Sigmoid colon (tissue), 7 donors: ENCODE measurements around the gene IFT80. TPM values are rescaled to one million over a fixed set of nuclear protein-coding genes. Genes with fewer than 3 reads are reported as not detected.
A peak's percentile ranks its signal among the peaks of the same experiment; 100 is the strongest.

Experiments used
- DNase-seq: peaks from one replicate; pipeline ENCODE4 v3.0.0-alpha.2; 2019
- H3K27ac ChIP-seq, 4 donors: fragments of 200-600 bp; sonication (generic); one replicate each; pipeline ENCODE4 v1.5.1; 2016 to 2019; ENCODE audit warnings: mild to moderate bottlenecking in 1 of 4
- H3K27me3 ChIP-seq, 3 donors: fragments of 200-600 bp; sonication (generic); one replicate each; pipeline ENCODE4 v1.5.1; 2019; ENCODE audit warnings: mild to moderate bottlenecking in 1 of 3
- H3K36me3 ChIP-seq, 4 donors: fragments of 200-600 bp; sonication (generic); one replicate each; pipeline ENCODE4 v1.5.1; 2016 to 2019
- H3K4me1 ChIP-seq, 4 donors: fragments of 200-600 bp; sonication (generic); one replicate each; pipeline ENCODE4 v1.5.1; 2017 to 2019
- H3K4me3 ChIP-seq, 4 donors: fragments of 200-600 bp; sonication (generic); one replicate each; pipeline ENCODE4 v1.5.1; 2017 to 2019; ENCODE audit warnings: mild to moderate bottlenecking in 2 of 4, moderate library complexity in 1 of 4
- H3K9me3 ChIP-seq, 4 donors: fragments of 200-600 bp in 3 of 4; sonication (generic) in 3 of 4; one replicate each; pipeline versions ENCODE4 v1.5.1 to v1.6.1; 2013 to 2019
- EP300 ChIP-seq, 4 donors: sonication (generic); formaldehyde crosslinking; IDR thresholded peaks; one replicate each; pipeline ENCODE4 v1.6.1; 2017; ENCODE audit warnings: antibody characterized with exemption in 4 of 4
- POLR2A ChIP-seq, 2 donors: fragments of 450-650 bp; IDR thresholded peaks; one replicate each; pipeline ENCODE4 v1.6.1; 2016; ENCODE audit warnings: antibody characterized with exemption in 2 of 2, mild to moderate bottlenecking in 2 of 2, moderate library complexity in 2 of 2
- POLR2AphosphoS5 ChIP-seq, 4 donors: sonication (generic); formaldehyde crosslinking; IDR thresholded peaks; one replicate each; pipeline ENCODE4 v1.6.1; 2017; ENCODE audit warnings: antibody characterized with exemption in 4 of 4
- WGBS, 2 donors: extraction: QIAGEN DNeasy Blood & Tissue Kit; methylation state at CpG; one replicate each; pipeline ENCODE4 v1.1.7; 2013; 5-methylcytosine and 5-hydroxymethylcytosine counted together
- intact Hi-C: fragments of 100-400 bp; cut with DNase I; formaldehyde crosslinking; loops from one replicate; pipeline ENCODE4 v1.15.1; 2023
- polyA plus RNA-seq, 3 donors: library from polyadenylated mRNA; stranded (reverse); fragments of 200-250 nt; gene quantifications; one replicate each; pipeline ENCODE4 v1.2.3, GENCODE V29; 2013
- total RNA-seq, 4 donors: library from RNA; depleted of rRNA; stranded (reverse); fragments of >200 nt; gene quantifications; one replicate each; pipeline ENCODE4 v1.1.0, GENCODE V29; 2016
- TF ChIP-seq, protein P1 (sequence below), 4 experiments: fragments of 450-650 bp in 3 of 4; fragments of 200-600 bp in 1 of 4; IDR thresholded peaks; one replicate each; pipeline ENCODE4 v1.5.1; 2016 to 2019; ENCODE audit warnings: antibody characterized with exemption in 4 of 4, mild to moderate bottlenecking in 3 of 4, moderate library complexity in 2 of 4
- donor health status: healthy with polysubstance abuse.
- donor health status: Bipolar disorder and iron deficiency.
- donor health status: healthy.

The IFT80 gene
- total and polyA plus RNA-seq, 7 donors: 5.8 to 22.8 (median 15.0) TPM

DNA sequence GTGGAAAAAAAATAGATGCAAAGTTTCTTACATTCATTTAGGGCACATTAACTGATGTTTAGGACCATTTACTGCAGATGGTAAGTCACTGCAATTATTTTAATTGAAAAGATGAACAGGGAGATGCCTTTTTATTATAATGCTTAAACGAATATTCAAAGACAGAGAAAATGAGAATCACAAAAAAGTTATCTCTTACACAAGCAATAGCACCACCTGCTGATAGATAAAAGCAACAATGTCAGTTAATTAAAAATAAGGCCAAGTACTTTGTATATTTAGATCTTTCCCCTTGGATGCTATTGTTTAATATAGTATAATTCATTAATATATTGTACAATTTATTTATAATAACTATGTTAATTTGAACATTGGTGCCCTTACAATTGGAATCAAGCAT lies 55.9 kb downstream of the IFT80 start:
- 27 to 33% methylated on average over 1 of the region's 1 CpG for WGBS, 2 donors
- H3K27ac ChIP-seq: no peak overlapping the region
- H3K36me3 ChIP-seq: no peaks in the 10 kb centered on the region
- no peak for DNase-seq
- intact Hi-C loops: loop anchor here (2.0 to 5.0 kb wide), 3 partner anchors 56 to 180 kb away; partner anchors contain the start of gene C3orf80
- TF ChIP-seq, protein P1, sequence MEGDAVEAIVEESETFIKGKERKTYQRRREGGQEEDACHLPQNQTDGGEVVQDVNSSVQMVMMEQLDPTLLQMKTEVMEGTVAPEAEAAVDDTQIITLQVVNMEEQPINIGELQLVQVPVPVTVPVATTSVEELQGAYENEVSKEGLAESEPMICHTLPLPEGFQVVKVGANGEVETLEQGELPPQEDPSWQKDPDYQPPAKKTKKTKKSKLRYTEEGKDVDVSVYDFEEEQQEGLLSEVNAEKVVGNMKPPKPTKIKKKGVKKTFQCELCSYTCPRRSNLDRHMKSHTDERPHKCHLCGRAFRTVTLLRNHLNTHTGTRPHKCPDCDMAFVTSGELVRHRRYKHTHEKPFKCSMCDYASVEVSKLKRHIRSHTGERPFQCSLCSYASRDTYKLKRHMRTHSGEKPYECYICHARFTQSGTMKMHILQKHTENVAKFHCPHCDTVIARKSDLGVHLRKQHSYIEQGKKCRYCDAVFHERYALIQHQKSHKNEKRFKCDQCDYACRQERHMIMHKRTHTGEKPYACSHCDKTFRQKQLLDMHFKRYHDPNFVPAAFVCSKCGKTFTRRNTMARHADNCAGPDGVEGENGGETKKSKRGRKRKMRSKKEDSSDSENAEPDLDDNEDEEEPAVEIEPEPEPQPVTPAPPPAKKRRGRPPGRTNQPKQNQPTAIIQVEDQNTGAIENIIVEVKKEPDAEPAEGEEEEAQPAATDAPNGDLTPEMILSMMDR (IDR thresholded peaks at IDR 0.05): peak; percentile 10 to 50 (median 33)
- TF ChIP-seq POLR2AphosphoS5 (IDR thresholded peaks at IDR 0.05): no peak
- no peak for TF ChIP-seq EP300 (IDR thresholded peaks at IDR 0.05)
- no peak for TF ChIP-seq POLR2A (IDR thresholded peaks at IDR 0.05)
- H3K27me3 ChIP-seq: no peaks in the 10 kb centered on the region
- H3K4me3 ChIP-seq: no peak overlapping the region
- H3K4me1 ChIP-seq: no peaks in the 10 kb centered on the region
- H3K9me3 ChIP-seq: no peaks in the 10 kb centered on the region

DNA sequence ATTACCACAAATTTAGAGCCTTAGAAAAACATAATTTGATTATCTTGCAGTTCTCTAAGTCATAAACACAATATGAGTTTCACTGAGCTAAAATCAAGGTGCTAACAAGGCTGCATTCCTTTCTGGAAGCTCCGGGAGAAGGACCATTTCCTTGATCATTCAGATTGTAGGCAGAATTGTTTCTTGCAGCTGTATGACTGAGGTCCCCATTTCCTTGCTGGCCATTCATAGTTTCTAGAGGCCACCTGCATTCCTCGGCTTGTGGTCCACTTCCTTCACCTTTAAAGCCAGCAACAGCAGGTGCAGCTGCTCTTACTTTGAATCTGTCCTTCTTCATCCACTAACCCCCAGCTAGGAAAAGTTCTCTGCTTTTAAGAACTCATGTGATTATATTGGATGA lies 58.7 kb downstream of the IFT80 start:
- WGBS, 2 donors: 92 to 95% methylated on average over 2 of the region's 2 CpGs
- no peak overlapping the region for H3K27ac ChIP-seq
- no peak overlapping the region for H3K4me3 ChIP-seq
- H3K4me1 ChIP-seq: no peaks in the 10 kb centered on the region
- peaks cover 0 to 2% (median 0%) of the 10 kb centered on the region in 4 donors for H3K9me3 ChIP-seq
- DNase-seq: no peak
- no peaks in the 10 kb centered on the region for H3K27me3 ChIP-seq
- no peak for TF ChIP-seq EP300 (IDR thresholded peaks at IDR 0.05)
- TF ChIP-seq POLR2A (IDR thresholded peaks at IDR 0.05): no peak
- TF ChIP-seq, protein P1 (IDR thresholded peaks at IDR 0.05): no peak
- H3K36me3 ChIP-seq: no peaks in the 10 kb centered on the region
- intact Hi-C loops: loop anchor here (5.0 kb wide), 2 partner anchors 53 to 113 kb away; partner anchors contain the start of gene C3orf80

DNA sequence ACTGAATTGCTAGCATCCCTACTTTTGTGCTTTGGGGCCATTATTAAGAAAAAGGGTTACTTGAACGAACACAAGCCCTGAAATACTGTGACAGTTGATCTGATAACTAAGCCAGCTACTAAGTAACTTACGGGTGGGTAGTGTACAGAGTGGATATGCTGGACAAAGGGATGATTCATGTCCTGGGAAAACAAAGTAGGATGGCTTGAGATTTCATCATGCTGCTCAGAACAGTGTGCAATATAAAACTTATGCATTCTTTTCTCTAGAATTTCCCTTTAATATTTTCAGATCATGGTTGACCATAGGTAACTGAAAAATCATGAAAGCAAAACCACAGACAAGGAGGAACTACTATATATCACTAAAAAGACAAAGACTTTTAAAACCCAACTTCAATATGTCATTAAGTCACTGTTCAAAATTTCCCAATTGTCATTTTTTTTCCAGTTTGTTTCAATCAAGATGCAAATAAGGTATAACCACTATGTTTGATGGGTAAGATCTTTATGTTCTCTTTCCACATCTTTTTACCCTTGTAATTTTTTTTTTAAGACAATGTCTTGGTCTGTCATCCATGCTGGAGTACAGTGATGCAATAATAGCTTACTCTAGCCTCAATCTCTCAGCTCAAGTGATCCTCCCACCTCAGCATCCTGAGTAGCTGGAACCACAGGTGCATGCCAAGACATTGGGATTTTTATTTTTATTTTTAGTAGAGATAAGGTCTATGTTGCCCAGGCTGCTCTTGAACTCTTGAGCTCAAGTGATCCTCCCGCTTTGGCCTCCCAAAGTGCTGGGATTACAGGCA lies 67.7 kb downstream of the IFT80 start:
- H3K27ac ChIP-seq: no peak overlapping the region
- no peaks in the 10 kb centered on the region for H3K36me3 ChIP-seq
- H3K4me1 ChIP-seq: no peaks in the 10 kb centered on the region
- no peak for DNase-seq
- no peaks in the 10 kb centered on the region for H3K9me3 ChIP-seq
- no peak for TF ChIP-seq POLR2A (IDR thresholded peaks at IDR 0.05)
- no peak for TF ChIP-seq POLR2AphosphoS5 (IDR thresholded peaks at IDR 0.05)
- TF ChIP-seq, protein P1 (IDR thresholded peaks at IDR 0.05): no peak
- no peak for TF ChIP-seq EP300 (IDR thresholded peaks at IDR 0.05)
- H3K27me3 ChIP-seq: no peaks in the 10 kb centered on the region
- no peak overlapping the region for H3K4me3 ChIP-seq
- 89 to 93% methylated on average over 3 of the region's 3 CpGs for WGBS, 2 donors
- intact Hi-C loops: no loop called here

DNA sequence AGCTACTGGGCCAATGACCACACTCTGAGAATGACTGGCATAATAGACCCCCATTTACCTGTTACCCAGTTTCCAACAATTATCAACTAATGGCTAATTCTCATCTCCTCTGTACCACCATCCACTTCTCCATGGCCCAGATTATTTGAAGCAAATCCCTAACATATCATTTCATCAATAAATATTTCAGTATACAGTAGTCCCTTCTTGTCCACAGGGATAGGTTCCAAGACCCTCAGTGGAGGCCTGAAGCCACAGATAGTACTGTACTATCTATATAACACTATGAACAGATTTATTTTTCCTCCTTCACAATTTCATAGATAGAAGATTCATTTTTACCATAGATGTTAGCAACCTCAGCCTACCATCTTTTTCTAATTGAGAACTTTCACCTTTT lies 68.3 kb downstream of the IFT80 start:
- Histone ChIP-seq H3K27me3 (no peaks in the 10 kb centered on the region), H3K27ac (no peak overlapping the region), H3K9me3 (no peaks in the 10 kb centered on the region), H3K4me1 (no peaks in the 10 kb centered on the region), H3K36me3 (no peaks in the 10 kb centered on the region), H3K4me3 (no peak overlapping the region)
- intact Hi-C loops: no loop called here
- no peak for DNase-seq
- TF ChIP-seq, protein P1 (IDR thresholded peaks at IDR 0.05): no peak
- no peak for TF ChIP-seq EP300 (IDR thresholded peaks at IDR 0.05)
- no peak for TF ChIP-seq POLR2AphosphoS5 (IDR thresholded peaks at IDR 0.05)
- no peak for TF ChIP-seq POLR2A (IDR thresholded peaks at IDR 0.05)
